RWPE2 (cell line): Measurements from ENCODE around the gene KCNAB2.

Source experiments
- ATAC-seq: fragments of 200-7000 bp; cut with Tn5 transposase; 3 replicates; pipeline ENCODE4 v1.9.1; 2021; ENCODE audit warnings: low read depth
- DNase-seq: peaks from one replicate; pipeline ENCODE4 v3.0.0-alpha.2; 2020; ENCODE audit warnings: low spot score
- H3K27ac ChIP-seq: fragments of 450-650 bp; 2 replicates; pipeline ENCODE4 v1.5.1; 2017; ENCODE audit warnings: mild to moderate bottlenecking; ENCODE audit not compliant: poor library complexity, severe bottlenecking
- H3K27me3 ChIP-seq: fragments of 250-450 bp; sonication (Bioruptor Pico); 2 replicates; pipeline ENCODE4 v1.5.1; 2021; ENCODE audit warnings: mild to moderate bottlenecking, moderate library complexity; ENCODE audit not compliant: insufficient read depth, poor library complexity, severe bottlenecking
- H3K36me3 ChIP-seq: fragments of 250-450 bp; sonication (Bioruptor Pico); 2 replicates; pipeline ENCODE4 v1.5.1; 2020; ENCODE audit warnings: low read depth, mild to moderate bottlenecking, moderate library complexity
- H3K4me1 ChIP-seq: fragments of 250-450 bp; sonication (Bioruptor Pico); 2 replicates; pipeline ENCODE4 v1.5.1; 2021; ENCODE audit warnings: mild to moderate bottlenecking, moderate library complexity; ENCODE audit not compliant: insufficient read depth, poor library complexity, severe bottlenecking
- H3K4me3 ChIP-seq: fragments of 250-450 bp; sonication (Bioruptor Pico); 2 replicates; pipeline ENCODE4 v1.5.1; 2021; ENCODE audit warnings: mild to moderate bottlenecking, moderate library complexity; ENCODE audit not compliant: severe bottlenecking
- H3K9me3 ChIP-seq: fragments of 250-450 bp; sonication (Bioruptor Pico); 2 replicates; pipeline ENCODE4 v1.5.1; 2021; ENCODE audit warnings: mild to moderate bottlenecking, moderate library complexity; ENCODE audit not compliant: severe bottlenecking
- TF ChIP-seq, protein P1 (sequence below): fragments of 450-650 bp; IDR thresholded peaks from one replicate; pipeline ENCODE4 v1.5.1; 2017; ENCODE audit warnings: mild to moderate bottlenecking, moderate library complexity; ENCODE audit not compliant: poor library complexity, severe bottlenecking

KCNAB2 gene

DNA sequence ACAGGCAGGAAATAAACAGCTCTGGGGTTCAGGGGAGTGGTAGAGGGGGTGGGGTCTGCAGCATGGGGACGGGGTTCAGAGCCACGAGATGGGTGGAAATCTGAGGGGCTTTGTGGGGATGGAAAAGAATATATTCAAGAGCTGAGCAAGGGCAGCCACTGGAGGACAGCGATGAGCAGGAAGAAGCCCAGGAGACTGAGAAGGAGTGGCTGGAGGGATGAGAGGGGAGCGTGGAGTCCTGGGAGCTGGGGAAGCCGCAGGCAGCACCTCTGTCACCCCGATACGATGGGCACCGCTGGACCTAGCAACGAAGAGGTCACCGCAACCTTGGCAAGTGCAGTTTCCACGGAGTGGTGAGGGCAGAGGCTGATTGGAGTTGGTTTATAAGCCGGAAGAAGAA lies 10.0 kb upstream of the KCNAB2 start:
- ATAC-seq (no peak), DNase-seq (no peak)
- no peaks in the 10 kb centered on the region for H3K27me3 ChIP-seq
- H3K27ac ChIP-seq = no peak overlapping the region
- TF ChIP-seq, protein P1, sequence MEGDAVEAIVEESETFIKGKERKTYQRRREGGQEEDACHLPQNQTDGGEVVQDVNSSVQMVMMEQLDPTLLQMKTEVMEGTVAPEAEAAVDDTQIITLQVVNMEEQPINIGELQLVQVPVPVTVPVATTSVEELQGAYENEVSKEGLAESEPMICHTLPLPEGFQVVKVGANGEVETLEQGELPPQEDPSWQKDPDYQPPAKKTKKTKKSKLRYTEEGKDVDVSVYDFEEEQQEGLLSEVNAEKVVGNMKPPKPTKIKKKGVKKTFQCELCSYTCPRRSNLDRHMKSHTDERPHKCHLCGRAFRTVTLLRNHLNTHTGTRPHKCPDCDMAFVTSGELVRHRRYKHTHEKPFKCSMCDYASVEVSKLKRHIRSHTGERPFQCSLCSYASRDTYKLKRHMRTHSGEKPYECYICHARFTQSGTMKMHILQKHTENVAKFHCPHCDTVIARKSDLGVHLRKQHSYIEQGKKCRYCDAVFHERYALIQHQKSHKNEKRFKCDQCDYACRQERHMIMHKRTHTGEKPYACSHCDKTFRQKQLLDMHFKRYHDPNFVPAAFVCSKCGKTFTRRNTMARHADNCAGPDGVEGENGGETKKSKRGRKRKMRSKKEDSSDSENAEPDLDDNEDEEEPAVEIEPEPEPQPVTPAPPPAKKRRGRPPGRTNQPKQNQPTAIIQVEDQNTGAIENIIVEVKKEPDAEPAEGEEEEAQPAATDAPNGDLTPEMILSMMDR = no peak
- H3K36me3 ChIP-seq = no peaks in the 10 kb centered on the region
- H3K9me3 ChIP-seq = no peaks in the 10 kb centered on the region
- H3K4me1 ChIP-seq = no peaks in the 10 kb centered on the region
- H3K4me3 ChIP-seq = no peak overlapping the region

DNA sequence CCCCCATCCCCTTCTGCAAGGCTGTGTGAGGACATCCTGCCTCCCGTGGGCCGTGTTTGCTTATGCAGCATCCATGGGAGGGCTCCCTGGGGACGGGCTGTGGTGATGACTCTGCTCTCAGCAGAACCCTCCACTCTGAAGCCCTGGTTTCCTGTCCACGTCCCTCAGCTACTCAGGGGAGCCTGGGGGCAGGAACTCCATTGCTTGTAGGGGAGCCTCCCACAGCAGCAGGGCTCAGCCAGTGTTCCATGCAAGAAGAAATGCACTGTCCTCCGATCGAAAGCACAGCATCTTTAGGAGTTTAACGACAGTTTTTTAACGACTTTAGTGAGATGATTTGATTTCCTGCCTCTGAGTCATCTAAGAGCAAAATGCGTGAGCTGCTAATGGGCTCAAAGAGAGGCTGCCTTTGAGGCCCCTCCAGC lies 8.3 kb upstream of the KCNAB2 start:
- no peak for DNase-seq
- peak; percentile 48; the same call in 2 of the 3 replicates for ATAC-seq

DNA sequence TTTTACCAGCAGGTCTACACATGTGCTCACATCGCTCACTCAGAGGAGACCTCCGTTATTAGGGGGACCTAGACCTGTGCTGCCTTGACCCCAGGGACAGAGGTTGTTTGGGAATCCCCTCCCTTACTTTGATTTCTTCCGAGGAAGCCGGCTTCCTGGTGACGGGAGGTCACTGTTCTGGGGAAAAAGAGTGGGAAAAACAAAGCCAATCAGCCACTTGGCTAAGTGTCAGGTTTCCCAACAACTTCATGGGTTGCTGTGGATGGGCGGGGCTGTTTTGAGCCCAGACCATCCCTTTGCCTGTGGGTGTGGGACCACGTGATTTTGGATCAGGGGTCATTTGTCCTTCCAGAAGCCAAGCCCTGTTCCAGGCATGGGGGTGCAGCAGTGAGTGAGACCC lies 7.1 kb upstream of the KCNAB2 start:
- H3K27ac ChIP-seq = no peak overlapping the region
- H3K27me3 ChIP-seq = no peaks in the 10 kb centered on the region
- no peaks in the 10 kb centered on the region for H3K36me3 ChIP-seq
- H3K4me1 ChIP-seq = no peaks in the 10 kb centered on the region
- H3K4me3 ChIP-seq = no peak overlapping the region
- ATAC-seq (no peak), DNase-seq (no peak)
- TF ChIP-seq, protein P1 = no peak
- no peaks in the 10 kb centered on the region for H3K9me3 ChIP-seq

More for the DNA sequence above, 8.3 kb upstream of the KCNAB2 start:
- Histone ChIP-seq H3K9me3 (no peaks in the 10 kb centered on the region), H3K27ac (no peak overlapping the region), H3K4me1 (no peaks in the 10 kb centered on the region), H3K4me3 (no peak overlapping the region), H3K27me3 (no peaks in the 10 kb centered on the region), H3K36me3 (no peaks in the 10 kb centered on the region)
- TF ChIP-seq, protein P1 = no peak

DNA sequence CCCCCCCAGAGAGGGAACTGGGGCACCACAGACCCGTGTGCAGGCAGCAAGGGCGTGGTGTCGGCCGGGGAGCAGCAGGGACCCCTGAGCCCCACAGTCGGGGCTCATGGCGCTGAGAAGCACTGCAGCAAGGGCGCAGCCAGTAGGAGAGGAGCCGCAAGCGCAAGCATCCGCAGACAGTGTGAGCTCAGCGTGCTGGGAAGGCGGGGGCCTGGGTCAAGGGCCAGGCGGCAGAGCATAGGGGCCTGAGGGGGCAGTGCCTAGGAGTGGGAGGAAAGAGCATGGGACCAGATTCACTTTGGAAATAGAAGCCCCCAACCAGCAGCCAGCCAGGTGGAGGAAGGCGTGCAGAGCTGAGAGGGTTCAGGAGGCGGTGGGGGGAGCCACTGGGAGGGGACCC lies 6.7 kb upstream of the KCNAB2 start:
- ATAC-seq (no peak), DNase-seq (no peak)
- no peaks in the 10 kb centered on the region for H3K27me3 ChIP-seq
- H3K4me1 ChIP-seq = no peaks in the 10 kb centered on the region
- H3K27ac ChIP-seq = no peak overlapping the region
- TF ChIP-seq, protein P1 = no peak
- no peaks in the 10 kb centered on the region for H3K9me3 ChIP-seq
- no peaks in the 10 kb centered on the region for H3K36me3 ChIP-seq
- no peak overlapping the region for H3K4me3 ChIP-seq

DNA sequence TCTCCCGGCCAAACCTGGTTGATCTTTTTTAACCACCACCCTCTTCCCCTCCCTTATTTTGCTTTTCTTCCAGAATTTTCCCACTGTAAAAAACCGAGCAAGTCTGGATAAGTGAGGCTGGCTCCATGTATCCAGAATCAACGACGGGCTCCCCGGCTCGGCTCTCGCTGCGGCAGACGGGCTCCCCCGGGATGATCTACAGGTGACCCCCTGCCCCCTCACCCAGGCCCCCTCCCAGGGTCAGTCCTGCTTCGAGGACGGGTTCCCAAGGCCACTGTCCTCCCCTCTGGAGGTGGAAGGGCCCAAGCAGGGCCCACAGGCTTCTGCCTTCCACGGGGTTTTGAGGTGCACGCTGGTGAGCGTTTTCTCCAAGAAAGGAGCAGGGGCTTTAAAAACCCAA lies 5.2 kb upstream of the KCNAB2 start:
- no peaks in the 10 kb centered on the region for H3K9me3 ChIP-seq
- H3K4me1 ChIP-seq = no peaks in the 10 kb centered on the region
- no peak overlapping the region for H3K4me3 ChIP-seq
- H3K36me3 ChIP-seq = no peaks in the 10 kb centered on the region
- DNase-seq (no peak), ATAC-seq (no peak)
- TF ChIP-seq, protein P1 = no peak
- H3K27me3 ChIP-seq = no peaks in the 10 kb centered on the region
- no peak overlapping the region for H3K27ac ChIP-seq
